ENCODE results near the gene OR52E5.
A peak's percentile ranks its signal among the peaks of the same experiment; 100 is the strongest.

OR52E5 gene

GRCh38 chr11:5922749-5923426 is 29.9 kb downstream of the OR52E5 start:
- in situ Hi-C loops (cut with HindIII; ENCODE audit: low pct_unique_long_range_greater_than_20kb, low sequenced_read_pairs): no loop called here
- DNase-seq (ENCODE audit: low read depth in 1 of 2, low spot score in 1 of 2): no peak
- no peak for TF ChIP-seq JUND (IDR thresholded peaks at IDR 0.05; ENCODE audit: low read depth)

- in situ Hi-C loops (cut with HindIII; ENCODE audit: low pct_unique_long_range_greater_than_20kb, low sequenced_read_pairs): no loop called here
- no peak for DNase-seq (ENCODE audit: low read depth in 1 of 2, low spot score in 1 of 2)
- no peak for TF ChIP-seq JUND (IDR thresholded peaks at IDR 0.05; ENCODE audit: low read depth)
Observed at GRCh38 chr11:5923427-5923776, 30.4 kb downstream of the OR52E5 start.

- DNase-seq (ENCODE audit: low read depth in 1 of 2, low spot score in 1 of 2): no peak
- in situ Hi-C loops (cut with HindIII; ENCODE audit: low pct_unique_long_range_greater_than_20kb, low sequenced_read_pairs): no loop called here
- TF ChIP-seq JUND (IDR thresholded peaks at IDR 0.05; ENCODE audit: low read depth): no peak
Observed at GRCh38 chr11:5923794-5924193, 30.8 kb downstream of the OR52E5 start.

- no peak for TF ChIP-seq JUND (IDR thresholded peaks at IDR 0.05; ENCODE audit: low read depth)
- in situ Hi-C loops (cut with HindIII; ENCODE audit: low pct_unique_long_range_greater_than_20kb, low sequenced_read_pairs): no loop called here
- no peak for DNase-seq (ENCODE audit: low read depth in 1 of 2, low spot score in 1 of 2)
Observed at GRCh38 chr11:5928271-5928670, 35.3 kb downstream of the OR52E5 start.

- TF ChIP-seq JUND (IDR thresholded peaks at IDR 0.05; ENCODE audit: low read depth): no peak
- in situ Hi-C loops (cut with HindIII; ENCODE audit: low pct_unique_long_range_greater_than_20kb, low sequenced_read_pairs): no loop called here
- no peak for DNase-seq (ENCODE audit: low read depth in 1 of 2, low spot score in 1 of 2)
Observed at GRCh38 chr11:5928811-5929210, 35.8 kb downstream of the OR52E5 start.

- no peak for TF ChIP-seq JUND (IDR thresholded peaks at IDR 0.05; ENCODE audit: low read depth)
- no peak for DNase-seq (ENCODE audit: low read depth in 1 of 2, low spot score in 1 of 2)
- in situ Hi-C loops (cut with HindIII; ENCODE audit: low pct_unique_long_range_greater_than_20kb, low sequenced_read_pairs): no loop called here
Observed at GRCh38 chr11:5929571-5930368, 36.8 kb downstream of the OR52E5 start.

GRCh38 chr11:5930614-5931013 is 37.6 kb downstream of the OR52E5 start:
- no peak for DNase-seq (ENCODE audit: low read depth in 1 of 2, low spot score in 1 of 2)
- in situ Hi-C loops (cut with HindIII; ENCODE audit: low pct_unique_long_range_greater_than_20kb, low sequenced_read_pairs): no loop called here
- TF ChIP-seq JUND (IDR thresholded peaks at IDR 0.05; ENCODE audit: low read depth): no peak

- DNase-seq (ENCODE audit: low read depth in 1 of 2, low spot score in 1 of 2): no peak
- in situ Hi-C loops (cut with HindIII; ENCODE audit: low pct_unique_long_range_greater_than_20kb, low sequenced_read_pairs): no loop called here
- TF ChIP-seq JUND (IDR thresholded peaks at IDR 0.05; ENCODE audit: low read depth): no peak
Observed at GRCh38 chr11:5931061-5931460, 38.1 kb downstream of the OR52E5 start.

GRCh38 chr11:5932671-5933070 is 39.7 kb downstream of the OR52E5 start:
- TF ChIP-seq JUND (IDR thresholded peaks at IDR 0.05; ENCODE audit: low read depth): no peak
- in situ Hi-C loops (cut with HindIII; ENCODE audit: low pct_unique_long_range_greater_than_20kb, low sequenced_read_pairs): no loop called here
- no peak for DNase-seq (ENCODE audit: low read depth in 1 of 2, low spot score in 1 of 2)

- in situ Hi-C loops (cut with HindIII; ENCODE audit: low pct_unique_long_range_greater_than_20kb, low sequenced_read_pairs): no loop called here
- no peak for DNase-seq (ENCODE audit: low read depth in 1 of 2, low spot score in 1 of 2)
- no peak for TF ChIP-seq JUND (IDR thresholded peaks at IDR 0.05; ENCODE audit: low read depth)
Observed at GRCh38 chr11:5933116-5933515, 40.1 kb downstream of the OR52E5 start.

GRCh38 chr11:5937868-5938602 is 45.0 kb downstream of the OR52E5 start:
- TF ChIP-seq JUND (IDR thresholded peaks at IDR 0.05; ENCODE audit: low read depth): no peak
- in situ Hi-C loops (cut with HindIII; ENCODE audit: low pct_unique_long_range_greater_than_20kb, low sequenced_read_pairs): no loop called here
- DNase-seq (ENCODE audit: low read depth in 1 of 2, low spot score in 1 of 2): peak in 1 of 2 experiments; percentile 86

GRCh38 chr11:5938603-5938965 is 45.6 kb downstream of the OR52E5 start:
- TF ChIP-seq JUND (IDR thresholded peaks at IDR 0.05; ENCODE audit: low read depth): no peak
- peak; percentile 78 to 89 for DNase-seq (ENCODE audit: low read depth in 1 of 2, low spot score in 1 of 2)
- in situ Hi-C loops (cut with HindIII; ENCODE audit: low pct_unique_long_range_greater_than_20kb, low sequenced_read_pairs): no loop called here

- no peak for TF ChIP-seq JUND (IDR thresholded peaks at IDR 0.05; ENCODE audit: low read depth)
- in situ Hi-C loops (cut with HindIII; ENCODE audit: low pct_unique_long_range_greater_than_20kb, low sequenced_read_pairs): no loop called here
- DNase-seq (ENCODE audit: low read depth in 1 of 2, low spot score in 1 of 2): no peak
Observed at GRCh38 chr11:5940748-5941147, 47.7 kb downstream of the OR52E5 start.

All from T47D (cell line).